Astrocyte of the spinal cord (primary cell): Measurements from ENCODE around the gene ZNF213.

Experiments
- DNase-seq: peaks from one replicate; pipeline ENCODE4 v3.0.0; 2011; ENCODE audit warnings: low read depth, low spot score
- H3K4me3 ChIP-seq: 2 replicates; pipeline ENCODE4 v1.5.1; 2011; ENCODE audit warnings: low read depth, mild to moderate bottlenecking, low read length, moderate library complexity
- in situ Hi-C: cut with HindIII; loops from 2 replicates; pipeline ENCODE4 v1.10.0; 2017; ENCODE audit warnings: low sequenced_read_pairs
- TF ChIP-seq, protein P1 (sequence below): IDR thresholded peaks from 2 replicates; pipeline ENCODE4 v1.5.1; 2012; ENCODE audit warnings: low read depth, mild to moderate bottlenecking, low read length, inconsistent platforms

Gene ZNF213

DNA sequence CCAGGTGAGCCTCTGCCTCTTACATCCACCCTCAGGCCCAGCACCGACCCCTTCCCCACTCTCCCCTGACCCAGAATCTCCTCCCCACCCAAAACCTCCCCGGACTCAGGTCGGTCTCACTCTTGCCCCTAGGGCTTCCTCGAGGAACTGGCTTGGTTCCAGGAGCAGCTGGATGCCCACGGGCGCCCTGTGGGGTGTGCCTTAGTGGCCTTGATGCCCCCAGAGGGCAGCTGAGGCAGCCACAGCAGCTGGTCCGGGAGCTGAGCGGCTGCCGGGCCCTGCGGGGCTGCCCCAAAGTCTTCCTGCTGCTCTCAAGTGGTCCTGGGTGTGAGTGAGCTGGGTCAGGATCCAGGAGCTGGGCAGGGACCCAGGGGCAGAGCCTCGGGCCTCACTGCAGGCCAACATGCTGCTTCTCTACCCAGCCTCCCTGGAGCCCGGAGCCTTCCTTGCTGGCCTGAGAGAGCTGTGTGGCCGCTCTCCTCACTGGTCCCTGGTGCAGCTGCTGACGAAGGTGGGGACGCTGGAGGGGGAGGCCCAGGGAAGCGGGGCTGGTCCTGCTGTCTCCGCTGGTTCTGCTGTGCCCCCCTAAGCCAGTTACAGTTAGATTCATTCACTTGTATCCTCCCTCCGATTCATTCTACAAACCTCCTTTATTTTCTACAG lies 9.6 kb downstream of the ZNF213 start:
- in situ Hi-C loops = no loop called here
- TF ChIP-seq, protein P1, sequence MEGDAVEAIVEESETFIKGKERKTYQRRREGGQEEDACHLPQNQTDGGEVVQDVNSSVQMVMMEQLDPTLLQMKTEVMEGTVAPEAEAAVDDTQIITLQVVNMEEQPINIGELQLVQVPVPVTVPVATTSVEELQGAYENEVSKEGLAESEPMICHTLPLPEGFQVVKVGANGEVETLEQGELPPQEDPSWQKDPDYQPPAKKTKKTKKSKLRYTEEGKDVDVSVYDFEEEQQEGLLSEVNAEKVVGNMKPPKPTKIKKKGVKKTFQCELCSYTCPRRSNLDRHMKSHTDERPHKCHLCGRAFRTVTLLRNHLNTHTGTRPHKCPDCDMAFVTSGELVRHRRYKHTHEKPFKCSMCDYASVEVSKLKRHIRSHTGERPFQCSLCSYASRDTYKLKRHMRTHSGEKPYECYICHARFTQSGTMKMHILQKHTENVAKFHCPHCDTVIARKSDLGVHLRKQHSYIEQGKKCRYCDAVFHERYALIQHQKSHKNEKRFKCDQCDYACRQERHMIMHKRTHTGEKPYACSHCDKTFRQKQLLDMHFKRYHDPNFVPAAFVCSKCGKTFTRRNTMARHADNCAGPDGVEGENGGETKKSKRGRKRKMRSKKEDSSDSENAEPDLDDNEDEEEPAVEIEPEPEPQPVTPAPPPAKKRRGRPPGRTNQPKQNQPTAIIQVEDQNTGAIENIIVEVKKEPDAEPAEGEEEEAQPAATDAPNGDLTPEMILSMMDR = no peak
- no peak overlapping the region for H3K4me3 ChIP-seq
- no peak for DNase-seq

DNA sequence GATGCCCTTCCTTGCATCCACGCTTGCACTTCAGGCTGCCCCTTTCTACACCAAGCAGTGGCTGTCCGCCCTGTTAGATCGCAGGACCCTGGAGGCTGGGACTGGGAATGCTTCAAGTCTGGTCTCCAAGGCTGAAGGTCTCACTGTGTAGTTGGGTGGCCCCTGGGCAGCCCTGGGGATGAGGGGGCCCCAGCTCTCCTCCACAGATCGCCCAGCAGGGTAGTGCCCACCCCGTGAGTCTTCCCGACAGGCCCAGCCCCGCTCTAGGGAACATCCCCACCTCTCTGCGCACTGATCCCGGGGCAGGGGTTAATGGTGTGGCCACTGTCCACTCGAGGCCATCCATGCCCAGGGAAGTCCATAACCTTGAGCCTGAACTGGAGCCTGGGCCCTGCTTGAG lies 10.3 kb downstream of the ZNF213 start:
- TF ChIP-seq, protein P1 = no peak
- H3K4me3 ChIP-seq = no peak overlapping the region
- DNase-seq = no peak
- in situ Hi-C loops = no loop called here

DNA sequence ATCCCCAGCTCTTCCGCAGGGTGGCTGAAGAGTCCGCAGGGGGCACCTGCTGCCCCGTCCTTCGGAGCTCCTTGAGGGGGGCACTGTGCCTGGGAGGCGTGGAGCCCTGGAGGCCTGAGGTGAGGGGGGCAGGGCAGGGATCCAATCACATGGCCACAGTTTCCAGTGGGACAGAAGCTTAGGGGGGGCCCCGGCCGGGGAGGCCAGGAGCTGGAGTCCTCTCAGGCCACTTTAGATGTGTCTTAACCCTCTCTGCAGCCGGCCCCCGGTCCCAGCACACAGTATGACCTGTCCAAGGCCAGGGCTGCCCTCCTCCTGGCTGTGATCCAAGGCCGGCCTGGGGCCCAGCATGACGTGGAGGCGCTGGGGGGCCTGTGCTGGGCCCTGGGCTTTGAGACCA lies 10.8 kb downstream of the ZNF213 start:
- in situ Hi-C loops = no loop called here
- TF ChIP-seq, protein P1 = no peak
- no peak overlapping the region for H3K4me3 ChIP-seq
- no peak for DNase-seq

DNA sequence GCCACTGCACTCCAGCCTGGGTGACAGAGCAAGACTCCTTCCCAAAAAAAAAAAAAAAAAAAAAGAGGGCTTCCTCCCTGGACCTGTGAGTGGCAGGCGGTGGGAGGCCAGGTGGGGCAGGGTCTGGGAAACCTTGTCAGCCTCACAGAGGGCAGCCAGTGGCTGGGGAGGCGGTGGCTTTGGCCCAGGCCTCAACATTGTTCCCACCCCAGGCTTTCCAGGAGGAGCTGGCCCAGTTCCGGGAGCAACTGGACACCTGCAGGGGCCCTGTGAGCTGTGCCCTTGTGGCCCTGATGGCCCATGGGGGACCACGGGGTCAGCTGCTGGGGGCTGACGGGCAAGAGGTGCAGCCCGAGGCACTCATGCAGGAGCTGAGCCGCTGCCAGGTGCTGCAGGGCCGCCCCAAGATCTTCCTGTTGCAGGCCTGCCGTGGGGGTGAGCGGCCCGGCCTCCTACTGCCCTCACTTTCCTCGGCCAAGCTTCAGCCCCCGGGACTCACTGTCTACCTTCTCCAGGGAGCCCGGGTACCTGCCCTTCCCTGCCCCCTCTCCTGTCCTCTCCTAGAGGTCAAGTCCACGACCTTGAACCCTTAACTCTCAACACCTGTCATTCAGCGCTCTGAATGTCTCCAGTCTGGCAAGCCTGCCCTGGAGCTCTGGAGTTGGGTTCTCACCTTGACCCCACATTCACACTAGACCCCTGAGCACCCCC lies 12.4 kb downstream of the ZNF213 start:
- H3K4me3 ChIP-seq = no peak overlapping the region
- in situ Hi-C loops = no loop called here
- TF ChIP-seq, protein P1 = no peak
- DNase-seq = no peak

DNA sequence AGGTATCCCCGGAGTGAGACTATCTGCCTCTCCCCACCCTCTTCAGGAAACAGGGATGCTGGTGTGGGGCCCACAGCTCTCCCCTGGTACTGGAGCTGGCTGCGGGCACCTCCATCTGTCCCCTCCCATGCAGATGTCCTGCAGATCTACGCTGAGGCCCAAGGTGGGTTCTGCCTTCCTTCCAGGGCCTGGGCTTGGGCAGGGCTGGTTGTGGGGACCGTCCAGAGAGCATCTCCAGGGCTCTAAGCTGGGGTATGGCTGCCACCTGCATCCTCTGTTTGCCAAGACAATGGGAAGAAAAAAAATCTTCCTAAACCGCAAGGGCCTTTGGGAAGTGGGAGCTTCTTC lies 12.9 kb downstream of the ZNF213 start:
- in situ Hi-C loops = no loop called here
- no peak for DNase-seq
- TF ChIP-seq, protein P1 = no peak
- H3K4me3 ChIP-seq = no peak overlapping the region

DNA sequence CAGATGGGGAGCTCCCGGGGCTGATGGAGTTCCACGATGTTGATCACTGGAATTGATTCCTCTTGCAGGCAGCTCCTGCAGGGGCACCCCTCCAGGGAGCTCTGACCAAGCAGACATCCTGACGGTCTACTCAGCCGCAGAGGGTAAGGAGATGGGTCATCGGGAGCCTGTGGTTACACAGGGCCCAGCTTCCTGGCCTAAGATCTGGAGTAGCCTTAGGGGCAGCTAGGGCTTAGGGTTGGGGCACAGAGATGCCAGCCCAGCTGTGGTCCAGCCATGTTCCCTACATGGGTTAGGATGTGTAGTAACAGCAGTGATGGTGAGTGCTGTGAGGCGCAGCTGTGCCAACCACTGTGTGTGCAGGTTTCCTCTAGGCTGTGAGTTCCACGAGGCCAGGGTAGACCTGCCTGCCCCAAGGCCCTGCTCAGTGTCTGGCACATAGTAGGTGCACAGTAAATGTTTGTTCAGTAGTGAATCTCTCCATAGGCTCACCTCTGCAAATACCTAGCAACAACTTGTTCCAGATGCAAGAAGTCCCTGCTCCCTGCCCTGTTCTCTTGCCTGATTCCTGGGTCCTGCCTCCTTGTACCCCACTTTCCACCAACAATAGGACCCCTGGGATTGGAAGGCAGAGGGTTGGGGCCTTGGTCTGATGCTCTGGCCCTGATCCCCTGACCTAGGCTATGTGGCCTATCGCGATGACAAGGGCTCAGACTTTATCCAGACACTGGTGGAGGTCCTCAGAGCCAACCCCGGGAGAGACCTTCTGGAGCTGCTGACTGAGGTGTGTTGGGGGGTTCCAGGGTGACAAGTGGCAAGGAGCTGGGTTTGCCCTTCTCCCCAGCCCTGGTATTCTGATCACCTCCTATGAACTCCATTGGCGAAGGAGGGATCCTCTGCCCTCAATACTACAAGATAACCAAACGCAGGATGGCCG lies 13.7 kb downstream of the ZNF213 start:
- H3K4me3 ChIP-seq = no peak overlapping the region
- in situ Hi-C loops = no loop called here
- DNase-seq = no peak
- TF ChIP-seq, protein P1 = no peak
